Endodermal cell (in vitro differentiated cells): ENCODE measurements around the gene COL4A2. TPM values are rescaled to one million over a fixed set of nuclear protein-coding genes. Genes with fewer than 3 reads are reported as not detected.

ENCODE experiments used
- DNase-seq: peaks from one replicate; pipeline ENCODE4 v3.0.0-alpha.2; 2017
- H3K27ac ChIP-seq: 2 replicates; pipeline ENCODE4 v1.5.1; 2013; ENCODE audit warnings: mild to moderate bottlenecking, low read depth, low read length, moderate library complexity
- H3K27me3 ChIP-seq: 2 replicates; pipeline ENCODE4 v1.6.1; 2013; ENCODE audit warnings: mild to moderate bottlenecking, low read length, moderate library complexity; ENCODE audit not compliant: insufficient read depth, control insufficient read depth, poor library complexity, severe bottlenecking
- H3K36me3 ChIP-seq: 2 replicates; pipeline ENCODE4 v1.7.0; 2013; ENCODE audit warnings: mild to moderate bottlenecking, low read length, moderate library complexity; ENCODE audit not compliant: control insufficient read depth, insufficient read depth
- H3K4me1 ChIP-seq: one replicate; pipeline ENCODE4 v1.7.0; 2013; ENCODE audit warnings: low read length; ENCODE audit not compliant: control insufficient read depth, insufficient read depth
- H3K4me3 ChIP-seq: 2 replicates; pipeline ENCODE4 v1.5.1; 2013; ENCODE audit warnings: mild to moderate bottlenecking, low read length, moderate library complexity
- H3K9ac ChIP-seq: 2 replicates; pipeline ENCODE4 v1.6.1; 2013; ENCODE audit warnings: mild to moderate bottlenecking, low read length, moderate library complexity; ENCODE audit not compliant: poor library complexity, severe bottlenecking; ENCODE audit errors: extremely low read depth
- H3K9me3 ChIP-seq: 2 replicates; pipeline ENCODE4 v1.6.1; 2013; ENCODE audit warnings: mild to moderate bottlenecking, low read length, moderate library complexity; ENCODE audit not compliant: control insufficient read depth
- H3K27ac Mint-ChIP-seq: 2 replicates; pipeline ENCODE4 v1.8.0; 2020; ENCODE audit warnings: mixed read lengths
- H3K27me3 Mint-ChIP-seq: 2 replicates; pipeline ENCODE4 v1.8.0; 2021; ENCODE audit warnings: mild to moderate bottlenecking, mixed read lengths; ENCODE audit not compliant: insufficient read depth
- H3K36me3 Mint-ChIP-seq: 2 replicates; pipeline ENCODE4 v1.8.0; 2020; ENCODE audit warnings: low read depth, mixed read lengths
- H3K4me1 Mint-ChIP-seq: 2 replicates; pipeline ENCODE4 v1.8.0; 2020; ENCODE audit warnings: mixed read lengths
- H3K4me3 Mint-ChIP-seq: 2 replicates; pipeline ENCODE4 v1.8.0; 2020; ENCODE audit warnings: mild to moderate bottlenecking, moderate library complexity, mixed read lengths
- H3K9me3 Mint-ChIP-seq: 2 replicates; pipeline ENCODE4 v1.8.0; 2020; ENCODE audit warnings: mild to moderate bottlenecking, mixed read lengths
- WGBS, 2 experiments: methylation state at CpG; one replicate each; pipeline versions ENCODE4 v1.1.5 to v1.1.7; 2013; ENCODE audit warnings: missing lambda C conversion rate in 2 of 2, mixed read lengths in 1 of 2; ENCODE audit not compliant: insufficient coverage in 1 of 2, insufficient read length in 1 of 2; 5-methylcytosine and 5-hydroxymethylcytosine counted together
- total RNA-seq, 2 donors: library from RNA; stranded (reverse); fragmentation: NEBNext Ultra II Directional in 1 of 2; extraction: Animal tissue kit (Norgen Biotek cat#: 25700) in 1 of 2; gene quantifications; 2 replicates in 1 of 2; 3 replicates in 1 of 2; pipeline ENCODE4 v1.2.1, GENCODE V29; 2021
- TF ChIP-seq, protein P1 (sequence below): fragments of 200-600 bp; sonication (generic); conservative IDR thresholded peaks from 2 replicates; pipeline ENCODE4 v1.5.0; 2021; ENCODE audit warnings: antibody characterized with exemption, mild to moderate bottlenecking

Gene COL4A2
- total RNA-seq, 2 donors from 2014 or later = 388 to 398 TPM

DNA sequence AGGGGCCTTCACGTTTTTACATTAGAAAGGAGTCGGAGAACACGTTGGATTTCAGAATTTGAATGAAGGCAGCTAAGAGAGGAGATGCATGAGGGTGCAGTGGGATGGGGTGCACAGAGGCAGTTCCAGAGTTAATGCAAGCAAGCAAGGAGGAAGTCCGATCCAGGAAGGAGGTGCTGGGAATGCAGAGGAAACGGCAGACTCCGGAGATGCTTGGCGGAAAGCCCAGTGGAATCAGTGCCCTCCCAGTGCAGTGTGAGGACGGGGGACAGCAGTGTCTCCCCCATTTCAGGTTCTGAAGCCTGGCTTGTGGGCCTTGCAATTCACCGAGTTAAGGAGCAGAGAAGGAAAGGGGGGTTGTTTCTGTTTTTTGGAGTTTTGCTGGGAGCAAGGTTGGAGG lies 100.4 kb downstream of the COL4A2 start:
- no peaks in the 10 kb centered on the region for H3K27me3 Mint-ChIP-seq
- WGBS, 2 experiments = 56 to 75% methylated on average over 5 to 9 of the region's 9 CpGs

DNA sequence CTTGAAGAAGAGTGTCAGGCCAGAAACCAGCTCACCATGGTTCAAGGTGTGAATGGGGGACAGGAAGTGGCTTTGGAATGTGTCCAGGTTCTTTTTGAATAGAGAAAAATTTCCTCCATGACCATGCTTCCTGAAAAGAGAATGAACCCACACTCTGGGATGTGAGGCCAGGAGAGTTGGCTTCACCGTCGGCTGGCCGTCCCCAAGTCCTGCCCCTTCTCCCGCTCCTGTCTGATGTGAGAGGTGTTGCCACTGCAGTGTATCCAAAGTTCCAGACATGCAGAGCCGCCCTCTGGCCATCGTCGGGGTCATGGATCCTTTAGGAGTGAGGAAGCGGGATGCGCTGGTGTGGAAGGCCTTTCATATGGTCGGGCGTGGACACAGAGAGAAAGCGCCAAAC lies 101.2 kb downstream of the COL4A2 start:
- peaks cover 7% of the 10 kb centered on the region for H3K4me1 ChIP-seq
- H3K9me3 ChIP-seq = no peaks in the 10 kb centered on the region
- no peak overlapping the region for H3K4me3 ChIP-seq
- DNase-seq = no peak
- H3K36me3 ChIP-seq = peaks cover 73% of the 10 kb centered on the region
- 92 to 98% methylated on average over 12 of the region's 12 CpGs for WGBS, 2 experiments
- Mint-ChIP-seq H3K36me3 (peaks cover 63% of the 10 kb centered on the region), H3K4me1 (peaks cover 11% of the 10 kb centered on the region), H3K9me3 (no peaks in the 10 kb centered on the region), H3K27ac (no peak overlapping the region), H3K4me3 (no peak overlapping the region), H3K27me3 (no peaks in the 10 kb centered on the region)
- no peaks in the 10 kb centered on the region for H3K27me3 ChIP-seq
- no peak overlapping the region for H3K9ac ChIP-seq
- TF ChIP-seq, protein P1, sequence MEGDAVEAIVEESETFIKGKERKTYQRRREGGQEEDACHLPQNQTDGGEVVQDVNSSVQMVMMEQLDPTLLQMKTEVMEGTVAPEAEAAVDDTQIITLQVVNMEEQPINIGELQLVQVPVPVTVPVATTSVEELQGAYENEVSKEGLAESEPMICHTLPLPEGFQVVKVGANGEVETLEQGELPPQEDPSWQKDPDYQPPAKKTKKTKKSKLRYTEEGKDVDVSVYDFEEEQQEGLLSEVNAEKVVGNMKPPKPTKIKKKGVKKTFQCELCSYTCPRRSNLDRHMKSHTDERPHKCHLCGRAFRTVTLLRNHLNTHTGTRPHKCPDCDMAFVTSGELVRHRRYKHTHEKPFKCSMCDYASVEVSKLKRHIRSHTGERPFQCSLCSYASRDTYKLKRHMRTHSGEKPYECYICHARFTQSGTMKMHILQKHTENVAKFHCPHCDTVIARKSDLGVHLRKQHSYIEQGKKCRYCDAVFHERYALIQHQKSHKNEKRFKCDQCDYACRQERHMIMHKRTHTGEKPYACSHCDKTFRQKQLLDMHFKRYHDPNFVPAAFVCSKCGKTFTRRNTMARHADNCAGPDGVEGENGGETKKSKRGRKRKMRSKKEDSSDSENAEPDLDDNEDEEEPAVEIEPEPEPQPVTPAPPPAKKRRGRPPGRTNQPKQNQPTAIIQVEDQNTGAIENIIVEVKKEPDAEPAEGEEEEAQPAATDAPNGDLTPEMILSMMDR = no peak
- H3K27ac ChIP-seq = no peak overlapping the region

More for the DNA sequence above, 100.4 kb downstream of the COL4A2 start:
- Mint-ChIP-seq H3K4me3 (no peak overlapping the region), H3K36me3 (peaks cover 64% of the 10 kb centered on the region), H3K4me1 (peaks cover 7% of the 10 kb centered on the region), H3K27ac (peak overlapping the region; percentile 75), H3K9me3 (no peaks in the 10 kb centered on the region)
- no peaks in the 10 kb centered on the region for H3K9me3 ChIP-seq
- TF ChIP-seq, protein P1 = no peak
- no peak for DNase-seq
- H3K36me3 ChIP-seq = peaks cover 72% of the 10 kb centered on the region
- H3K4me1 ChIP-seq = peaks cover 5% of the 10 kb centered on the region
- H3K4me3 ChIP-seq = no peak overlapping the region
- H3K27me3 ChIP-seq = no peaks in the 10 kb centered on the region
- H3K9ac ChIP-seq = no peak overlapping the region
- no peak overlapping the region for H3K27ac ChIP-seq

DNA sequence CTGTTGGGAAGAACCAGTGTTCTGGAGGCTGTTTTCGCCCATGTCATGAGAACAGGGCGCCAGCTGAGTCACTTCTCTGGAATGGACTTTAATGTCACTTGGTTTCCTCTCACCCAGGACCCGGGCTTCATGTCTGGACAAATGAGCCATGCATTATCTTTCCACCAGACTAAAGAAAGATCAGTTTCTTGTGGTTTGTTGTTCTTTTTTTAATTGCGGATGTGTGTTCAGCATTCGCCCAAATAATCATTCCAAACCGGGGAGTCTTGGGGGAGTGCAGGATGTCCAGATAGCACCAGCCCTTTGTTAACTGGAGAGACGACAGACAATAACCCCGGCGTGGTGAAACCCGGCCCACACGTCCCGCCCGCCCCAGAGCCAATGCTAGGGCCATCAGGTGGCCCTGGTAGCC lies 102.5 kb downstream of the COL4A2 start:
- no peak overlapping the region for H3K9ac ChIP-seq
- TF ChIP-seq, protein P1 = no peak
- no peak overlapping the region for H3K27ac ChIP-seq
- no peaks in the 10 kb centered on the region for H3K9me3 Mint-ChIP-seq
- H3K4me3 Mint-ChIP-seq = no peak overlapping the region
- peaks cover 56% of the 10 kb centered on the region for H3K36me3 Mint-ChIP-seq
- no peaks in the 10 kb centered on the region for H3K27me3 ChIP-seq
- no peaks in the 10 kb centered on the region for H3K9me3 ChIP-seq
- no peak for DNase-seq
- WGBS, 2 experiments = 96 to 97% methylated on average over 9 to 13 of the region's 13 CpGs
- peaks cover 66% of the 10 kb centered on the region for H3K36me3 ChIP-seq
- H3K4me3 ChIP-seq = no peak overlapping the region
- no peak overlapping the region for H3K27ac Mint-ChIP-seq
- peaks cover 15% of the 10 kb centered on the region for H3K4me1 Mint-ChIP-seq
- no peaks in the 10 kb centered on the region for H3K27me3 Mint-ChIP-seq
- peaks cover 7% of the 10 kb centered on the region for H3K4me1 ChIP-seq
